ENCODE measurements around the gene FSTL5.

FSTL5 gene

DNA sequence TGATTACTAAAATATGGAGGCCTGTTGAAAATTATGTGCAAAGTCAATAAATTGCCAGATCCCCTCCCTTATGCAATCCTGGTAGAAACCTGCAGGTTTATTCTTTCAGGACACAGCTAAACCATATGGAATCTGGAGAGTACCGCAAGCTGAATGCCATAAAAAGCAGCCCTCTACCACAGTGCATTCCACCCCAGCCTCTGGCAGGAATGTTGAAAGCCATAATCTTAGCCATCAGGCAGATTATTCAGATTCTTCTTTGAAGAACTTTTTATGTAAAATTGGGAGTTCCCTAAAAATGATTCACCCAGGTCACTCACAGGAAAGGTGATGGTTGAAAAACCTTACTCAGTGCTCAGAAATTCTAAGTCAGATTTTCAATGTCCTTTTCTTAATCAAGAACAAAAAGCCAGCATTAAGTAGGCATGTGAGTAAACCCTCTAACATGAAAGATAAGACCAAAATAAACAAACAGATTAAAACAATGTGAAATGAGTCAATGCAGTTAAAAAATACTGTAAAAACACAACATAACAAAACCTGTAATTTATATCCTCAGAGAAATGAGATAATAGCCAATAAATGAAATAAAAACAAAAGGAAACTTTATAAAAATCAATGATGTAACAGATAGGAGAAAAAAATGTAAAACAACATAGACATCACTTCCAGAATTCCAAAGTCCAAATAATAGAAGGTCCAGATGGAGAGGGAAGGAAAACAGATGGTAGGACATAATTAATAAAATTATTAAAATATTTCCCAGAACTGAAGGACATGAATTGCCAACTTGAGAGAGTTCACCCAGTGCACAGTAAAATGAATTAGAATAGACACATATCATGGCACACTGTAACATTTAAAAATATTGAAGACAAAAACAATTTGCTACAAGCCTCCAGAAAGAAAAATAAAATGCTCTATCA, 226.9 kb downstream of the FSTL5 start:
- H3K4me3 ChIP-seq (ENCODE audit: low read length): no peak overlapping the region
- no peaks in the 10 kb centered on the region for H3K9me3 ChIP-seq (ENCODE audit: insufficient read depth, low read depth, low read length)
- H3K9ac ChIP-seq (ENCODE audit: low read depth, low read length): no peak overlapping the region
- WGBS: 81% methylated on average over 1 of the region's 1 CpG
- H3K27ac ChIP-seq (ENCODE audit: low read depth, low read length): no peak overlapping the region
- H3K4me1 ChIP-seq (ENCODE audit: insufficient read depth, low read length): peaks cover 3% of the 10 kb centered on the region; the same call in 1 of the 2 replicates
- H3K36me3 ChIP-seq (ENCODE audit: insufficient read depth, low read length): no peaks in the 10 kb centered on the region
- H3K27me3 ChIP-seq (ENCODE audit: insufficient read depth, low read length): no peaks in the 10 kb centered on the region

DNA sequence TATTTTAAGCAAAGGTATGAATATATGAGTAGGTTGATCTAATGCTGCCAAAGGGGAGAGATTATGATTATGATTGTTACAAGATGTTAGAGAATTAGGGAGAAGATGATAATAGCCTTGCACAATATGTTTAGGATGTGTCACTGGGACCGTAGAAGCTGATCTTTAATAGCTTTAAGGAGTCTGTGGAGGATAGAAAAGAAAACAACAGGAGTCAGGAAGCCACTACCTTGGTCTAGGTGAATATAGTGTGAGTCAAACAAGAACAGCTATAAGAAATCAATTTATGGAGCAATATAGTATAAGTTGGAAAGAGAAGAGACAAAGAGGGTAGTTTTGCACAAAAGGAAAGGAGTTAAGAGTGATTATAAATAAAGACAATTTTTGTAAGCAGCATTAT, 232.7 kb downstream of the FSTL5 start:
- 91% methylated on average over 1 of the region's 1 CpG for WGBS
- Histone ChIP-seq H3K9ac (ENCODE audit: low read depth, low read length) (no peak overlapping the region), H3K36me3 (ENCODE audit: insufficient read depth, low read length) (no peaks in the 10 kb centered on the region), H3K27me3 (ENCODE audit: insufficient read depth, low read length) (no peaks in the 10 kb centered on the region), H3K4me1 (ENCODE audit: insufficient read depth, low read length) (peaks cover 22% of the 10 kb centered on the region), H3K4me3 (ENCODE audit: low read length) (no peak overlapping the region), H3K27ac (ENCODE audit: low read depth, low read length) (no peak overlapping the region), H3K9me3 (ENCODE audit: insufficient read depth, low read depth, low read length) (no peaks in the 10 kb centered on the region)

DNA sequence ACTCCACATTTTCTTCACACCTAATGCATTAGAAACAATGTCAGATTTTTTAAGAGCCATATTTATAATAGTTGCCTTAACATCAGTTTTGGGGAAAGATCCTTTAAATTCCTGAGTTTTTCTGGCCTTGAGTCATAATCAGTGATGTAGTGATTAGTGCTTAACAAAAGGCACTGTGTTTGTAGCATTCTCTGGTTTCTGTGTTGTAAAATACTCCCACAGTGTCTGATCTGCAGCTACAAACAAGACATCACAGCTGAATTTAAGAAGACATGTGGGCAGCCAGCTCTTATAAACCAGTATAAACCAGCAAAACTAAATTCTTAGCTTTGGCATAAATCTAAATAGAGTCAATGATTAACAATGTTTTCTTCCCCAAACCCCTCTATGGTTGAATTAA, 233.8 kb downstream of the FSTL5 start:
- Histone ChIP-seq H3K27me3 (ENCODE audit: insufficient read depth, low read length) (no peaks in the 10 kb centered on the region), H3K27ac (ENCODE audit: low read depth, low read length) (peak overlapping the region; percentile 43; the same call in 1 of the 2 replicates), H3K4me3 (ENCODE audit: low read length) (no peak overlapping the region), H3K4me1 (ENCODE audit: insufficient read depth, low read length) (peaks cover 19% of the 10 kb centered on the region), H3K9me3 (ENCODE audit: insufficient read depth, low read depth, low read length) (no peaks in the 10 kb centered on the region), H3K9ac (ENCODE audit: low read depth, low read length) (no peak overlapping the region), H3K36me3 (ENCODE audit: insufficient read depth, low read length) (no peaks in the 10 kb centered on the region)

DNA sequence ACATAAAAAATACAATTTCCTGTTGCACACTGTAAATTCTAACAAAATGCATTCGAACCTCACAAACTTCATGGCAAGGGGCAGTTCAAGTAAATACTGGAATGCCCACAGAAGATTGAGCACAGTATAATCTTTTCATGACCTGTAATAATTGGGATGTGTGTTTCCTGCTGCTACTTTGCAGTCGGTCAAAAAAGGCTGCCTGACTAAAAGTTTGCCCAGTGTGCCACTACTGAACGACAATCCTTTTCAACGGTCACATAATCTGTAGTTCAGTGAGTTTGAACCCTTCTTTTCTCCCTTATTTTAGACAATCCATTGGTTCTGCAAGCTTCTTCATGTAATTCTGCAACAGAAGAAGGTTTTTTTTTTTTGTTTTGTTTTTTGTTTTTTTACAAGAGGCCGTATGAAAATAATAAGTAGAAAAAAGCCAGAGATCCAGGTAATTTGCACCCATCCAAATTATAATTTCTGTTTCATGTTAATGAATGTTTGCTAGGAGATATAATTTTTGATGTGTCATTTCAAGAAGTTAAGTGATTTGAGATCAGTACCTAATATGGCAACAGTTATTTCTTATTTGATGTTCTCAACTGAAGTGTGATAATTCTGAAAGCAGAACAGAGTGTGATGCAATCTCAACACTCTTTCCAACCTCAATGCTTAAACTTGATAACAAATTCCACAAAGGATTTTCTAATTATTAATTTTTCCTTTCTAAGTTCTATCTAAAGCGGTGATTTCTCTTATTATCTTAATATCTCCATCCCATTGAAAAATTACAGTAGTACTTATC, 237.6 kb downstream of the FSTL5 start:
- no peaks in the 10 kb centered on the region for H3K27me3 ChIP-seq (ENCODE audit: insufficient read depth, low read length)
- H3K9ac ChIP-seq (ENCODE audit: low read depth, low read length): no peak overlapping the region
- H3K36me3 ChIP-seq (ENCODE audit: insufficient read depth, low read length): no peaks in the 10 kb centered on the region
- no peak overlapping the region for H3K4me3 ChIP-seq (ENCODE audit: low read length)
- H3K9me3 ChIP-seq (ENCODE audit: insufficient read depth, low read depth, low read length): no peaks in the 10 kb centered on the region
- 95% methylated on average over 5 of the region's 6 CpGs for WGBS
- peaks cover 19% of the 10 kb centered on the region for H3K4me1 ChIP-seq (ENCODE audit: insufficient read depth, low read length)
- H3K27ac ChIP-seq (ENCODE audit: low read depth, low read length): no peak overlapping the region

DNA sequence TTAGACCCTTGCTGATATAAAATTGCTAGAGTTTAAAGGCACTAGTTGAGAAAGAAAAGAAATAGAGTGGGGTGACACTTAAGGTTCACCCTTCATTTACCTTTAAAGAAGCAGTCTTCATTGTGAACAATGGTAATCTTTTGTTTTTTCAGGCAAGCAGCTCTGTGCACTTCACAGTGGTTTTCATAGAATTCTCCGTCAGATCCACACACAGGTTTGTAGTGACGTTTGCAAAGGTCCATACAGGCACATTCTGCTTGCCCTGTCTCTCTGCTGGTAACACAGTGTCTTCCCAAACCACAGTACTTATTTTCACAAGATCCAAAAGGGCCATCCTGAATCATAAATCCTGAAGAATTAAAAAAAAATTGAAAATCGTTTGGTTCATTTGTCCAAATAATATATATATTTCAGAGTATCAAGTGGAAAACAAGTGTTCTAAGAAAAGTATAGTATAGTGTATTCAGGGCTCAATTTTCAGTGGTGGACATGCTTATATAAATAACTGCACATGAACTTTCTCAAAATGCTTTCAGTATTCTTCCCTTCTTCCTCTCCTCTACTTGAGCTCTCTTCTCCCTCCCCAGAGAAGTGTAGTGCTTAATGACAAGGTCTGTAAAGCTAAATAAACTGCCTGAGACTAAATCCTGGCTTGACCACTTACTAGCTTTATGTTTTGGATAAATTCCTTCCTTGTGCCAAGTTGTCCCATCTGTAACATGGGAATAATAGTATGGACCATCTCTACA, 243.3 kb downstream of the FSTL5 start:
- Histone ChIP-seq H3K4me3 (ENCODE audit: low read length) (no peak overlapping the region), H3K4me1 (ENCODE audit: insufficient read depth, low read length) (no peaks in the 10 kb centered on the region), H3K27ac (ENCODE audit: low read depth, low read length) (no peak overlapping the region), H3K27me3 (ENCODE audit: insufficient read depth, low read length) (no peaks in the 10 kb centered on the region), H3K9me3 (ENCODE audit: insufficient read depth, low read depth, low read length) (no peaks in the 10 kb centered on the region), H3K9ac (ENCODE audit: low read depth, low read length) (no peak overlapping the region), H3K36me3 (ENCODE audit: insufficient read depth, low read length) (no peaks in the 10 kb centered on the region)
- WGBS: 88% methylated on average over 2 of the region's 3 CpGs

DNA sequence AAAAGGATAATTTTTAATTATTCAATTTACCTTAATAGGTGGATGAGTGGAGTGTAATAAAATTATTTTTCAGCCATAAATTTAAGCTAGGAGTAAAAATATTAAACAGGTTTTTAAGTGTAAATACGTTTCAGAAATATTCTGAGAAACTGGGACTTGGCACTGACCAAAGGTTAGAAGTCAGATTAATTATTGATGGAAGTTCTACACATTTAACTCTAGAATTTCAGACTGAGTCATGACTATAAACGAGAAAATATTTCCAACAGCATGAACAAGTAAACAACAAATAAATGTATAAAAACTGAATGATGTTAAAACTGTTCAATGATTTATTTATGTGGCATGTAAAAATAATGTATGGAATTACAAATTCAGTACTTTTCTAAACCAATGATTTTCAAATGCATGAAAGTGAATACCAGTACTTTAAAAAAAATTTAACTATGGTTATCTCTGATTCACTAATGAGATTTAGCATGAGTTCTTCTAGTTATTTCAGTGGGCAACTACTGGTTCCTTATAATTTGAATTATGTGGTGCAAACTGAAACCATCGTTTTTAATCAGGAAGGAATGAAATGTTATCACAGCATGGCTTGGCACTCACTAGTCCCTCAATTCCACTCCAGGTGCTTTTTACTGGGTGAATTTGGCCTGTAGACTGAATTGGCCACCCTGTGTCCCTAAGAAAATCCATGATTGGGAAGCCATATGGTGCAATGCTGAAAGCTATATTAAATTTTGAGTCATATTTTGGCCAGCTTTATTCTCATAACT, 244.2 kb downstream of the FSTL5 start:
- no peak overlapping the region for H3K4me3 ChIP-seq (ENCODE audit: low read length)
- H3K27ac ChIP-seq (ENCODE audit: low read depth, low read length): no peak overlapping the region
- H3K36me3 ChIP-seq (ENCODE audit: insufficient read depth, low read length): no peaks in the 10 kb centered on the region
- H3K9ac ChIP-seq (ENCODE audit: low read depth, low read length): no peak overlapping the region
- no peaks in the 10 kb centered on the region for H3K4me1 ChIP-seq (ENCODE audit: insufficient read depth, low read length)
- H3K9me3 ChIP-seq (ENCODE audit: insufficient read depth, low read depth, low read length): no peaks in the 10 kb centered on the region
- 90% methylated on average over 2 of the region's 3 CpGs for WGBS
- no peaks in the 10 kb centered on the region for H3K27me3 ChIP-seq (ENCODE audit: insufficient read depth, low read length)

DNA sequence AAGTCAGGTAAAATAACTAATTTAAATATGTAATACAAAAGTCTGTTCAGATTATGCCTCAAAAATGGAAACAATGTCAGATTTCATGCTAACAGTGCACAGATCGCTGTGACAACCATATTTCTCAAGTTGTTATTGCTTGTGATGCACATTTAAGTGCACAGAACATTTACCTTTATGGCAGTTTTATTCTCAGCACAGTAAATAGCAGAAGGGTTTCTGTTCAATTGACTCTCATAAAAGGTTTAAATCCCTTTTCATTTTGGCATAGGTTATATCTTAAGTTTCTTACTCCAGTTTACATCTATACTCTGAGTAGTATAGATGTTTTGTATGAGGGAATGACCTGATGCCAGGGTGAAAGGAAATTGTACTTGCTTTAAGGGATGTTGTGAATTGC, 247.8 kb downstream of the FSTL5 start:
- Histone ChIP-seq H3K36me3 (ENCODE audit: insufficient read depth, low read length) (no peaks in the 10 kb centered on the region), H3K4me1 (ENCODE audit: insufficient read depth, low read length) (no peaks in the 10 kb centered on the region), H3K9me3 (ENCODE audit: insufficient read depth, low read depth, low read length) (no peaks in the 10 kb centered on the region), H3K9ac (ENCODE audit: low read depth, low read length) (no peak overlapping the region), H3K4me3 (ENCODE audit: low read length) (no peak overlapping the region), H3K27me3 (ENCODE audit: insufficient read depth, low read length) (no peaks in the 10 kb centered on the region), H3K27ac (ENCODE audit: low read depth, low read length) (no peak overlapping the region)
- 100% methylated on average over 1 of the region's 1 CpG for WGBS

DNA sequence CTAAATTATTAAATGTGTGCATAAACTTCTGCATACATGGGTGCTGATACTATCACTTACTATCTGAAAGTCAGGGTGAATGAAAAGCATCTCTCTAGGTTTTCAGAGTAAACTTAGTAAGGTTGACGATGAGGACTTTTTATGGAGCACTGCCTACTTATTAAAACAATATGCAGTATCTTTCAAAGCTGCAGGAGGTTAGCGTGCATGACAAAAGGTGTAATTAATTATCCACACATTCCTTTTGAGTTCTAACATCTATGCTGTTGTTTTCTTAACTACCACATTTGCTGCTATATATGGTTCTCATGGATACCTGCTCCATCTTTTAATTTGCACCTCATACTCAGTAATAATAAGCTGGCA, 256.2 kb downstream of the FSTL5 start:
- Histone ChIP-seq H3K36me3 (ENCODE audit: insufficient read depth, low read length) (no peaks in the 10 kb centered on the region), H3K27me3 (ENCODE audit: insufficient read depth, low read length) (no peaks in the 10 kb centered on the region), H3K4me1 (ENCODE audit: insufficient read depth, low read length) (no peaks in the 10 kb centered on the region), H3K4me3 (ENCODE audit: low read length) (no peak overlapping the region), H3K27ac (ENCODE audit: low read depth, low read length) (no peak overlapping the region), H3K9me3 (ENCODE audit: insufficient read depth, low read depth, low read length) (no peaks in the 10 kb centered on the region), H3K9ac (ENCODE audit: low read depth, low read length) (no peak overlapping the region)
- WGBS: 94% methylated on average over 1 of the region's 2 CpGs

DNA sequence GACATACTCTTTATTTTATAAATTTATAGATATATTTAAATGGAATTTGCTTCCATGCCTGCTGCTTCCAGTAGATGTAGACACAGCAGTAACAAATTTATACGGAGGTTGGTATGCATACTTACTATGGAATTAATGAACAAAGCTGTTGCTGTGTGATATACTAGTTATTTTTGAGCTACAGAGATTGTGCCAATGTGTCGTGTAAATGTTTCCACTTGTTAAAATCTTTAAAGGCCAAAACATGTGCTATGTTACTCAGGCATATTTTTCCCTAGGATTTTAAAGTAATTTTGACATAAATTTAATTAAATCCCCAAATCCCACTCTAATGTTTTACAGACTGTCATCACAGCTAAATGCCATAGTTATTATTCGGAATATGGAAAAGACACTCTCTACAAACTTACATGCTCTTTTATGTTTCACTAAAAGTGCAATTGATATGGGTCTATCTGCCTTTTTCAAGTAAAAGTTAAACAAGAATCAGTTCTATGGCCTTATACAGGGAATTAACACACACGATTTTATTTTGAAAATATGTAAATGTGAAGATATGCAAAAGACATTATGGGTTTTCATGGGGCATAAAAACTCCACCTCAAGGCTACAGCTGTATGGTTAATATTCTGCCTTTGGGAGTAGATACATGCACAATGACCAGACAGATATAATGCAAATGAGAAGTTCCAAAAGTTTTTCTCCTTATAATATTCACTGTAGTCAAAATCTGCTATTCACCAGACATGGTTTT, 256.8 kb downstream of the FSTL5 start:
- no peak overlapping the region for H3K9ac ChIP-seq (ENCODE audit: low read depth, low read length)
- no peaks in the 10 kb centered on the region for H3K36me3 ChIP-seq (ENCODE audit: insufficient read depth, low read length)
- no peaks in the 10 kb centered on the region for H3K9me3 ChIP-seq (ENCODE audit: insufficient read depth, low read depth, low read length)
- no peak overlapping the region for H3K27ac ChIP-seq (ENCODE audit: low read depth, low read length)
- no peaks in the 10 kb centered on the region for H3K27me3 ChIP-seq (ENCODE audit: insufficient read depth, low read length)
- WGBS: 99% methylated on average over 4 of the region's 4 CpGs
- no peaks in the 10 kb centered on the region for H3K4me1 ChIP-seq (ENCODE audit: insufficient read depth, low read length)
- H3K4me3 ChIP-seq (ENCODE audit: low read length): no peak overlapping the region

DNA sequence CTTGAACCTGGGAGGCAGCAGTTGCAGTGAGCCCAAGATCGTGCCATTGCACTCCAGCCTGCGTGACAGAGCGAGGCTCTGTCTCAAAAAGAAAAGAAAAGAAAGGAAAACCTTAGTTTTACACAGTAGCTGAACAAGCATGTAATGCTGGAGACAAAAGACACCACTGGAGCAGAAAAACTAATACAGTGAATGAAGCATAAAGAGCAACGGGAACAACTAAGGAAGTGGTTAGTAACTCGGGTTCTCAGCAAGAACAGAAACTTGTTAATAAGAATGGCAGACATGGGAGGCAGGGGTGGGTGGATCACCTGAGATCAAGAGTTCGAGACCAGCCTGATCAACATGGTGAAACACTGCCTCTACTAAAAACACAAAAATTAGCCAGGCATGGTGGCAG, 263.7 kb downstream of the FSTL5 start:
- no peak overlapping the region for H3K9ac ChIP-seq (ENCODE audit: low read depth, low read length)
- H3K9me3 ChIP-seq (ENCODE audit: insufficient read depth, low read depth, low read length): no peaks in the 10 kb centered on the region
- H3K27ac ChIP-seq (ENCODE audit: low read depth, low read length): no peak overlapping the region
- H3K27me3 ChIP-seq (ENCODE audit: insufficient read depth, low read length): no peaks in the 10 kb centered on the region
- H3K4me3 ChIP-seq (ENCODE audit: low read length): no peak overlapping the region
- no peaks in the 10 kb centered on the region for H3K4me1 ChIP-seq (ENCODE audit: insufficient read depth, low read length)
- no peaks in the 10 kb centered on the region for H3K36me3 ChIP-seq (ENCODE audit: insufficient read depth, low read length)
- WGBS: 88% methylated on average over 6 of the region's 6 CpGs
